Measurements from ENCODE around the gene USP50.
A peak's percentile ranks its signal among the peaks of the same experiment; 100 is the strongest.
"Not testable (repeated sequence)": the region's sequence is repeated elsewhere in the genome, so short reads cannot be mapped to it uniquely, and the experiment has no call there.

USP50 gene

DNA sequence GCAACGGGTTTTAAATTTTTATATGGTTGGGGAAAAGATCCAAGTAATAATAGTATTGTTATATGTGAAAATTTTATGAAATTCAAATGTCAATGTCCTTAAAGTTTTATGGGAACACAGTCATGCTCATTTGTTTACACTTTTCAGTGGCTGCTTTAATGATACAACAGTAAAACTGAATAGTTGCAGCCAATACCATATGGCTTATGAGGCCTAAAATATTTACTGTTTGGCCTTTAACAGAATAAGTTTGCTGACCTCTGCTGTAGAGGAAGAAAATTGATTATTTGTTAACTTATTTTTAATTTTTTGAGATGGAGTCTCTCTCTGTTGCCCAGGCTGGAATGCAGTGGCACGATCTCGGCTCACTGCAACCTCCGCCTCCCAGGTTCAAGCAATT lies 44.7 kb downstream of the USP50 start:
- DNase-seq, result no peak

DNA sequence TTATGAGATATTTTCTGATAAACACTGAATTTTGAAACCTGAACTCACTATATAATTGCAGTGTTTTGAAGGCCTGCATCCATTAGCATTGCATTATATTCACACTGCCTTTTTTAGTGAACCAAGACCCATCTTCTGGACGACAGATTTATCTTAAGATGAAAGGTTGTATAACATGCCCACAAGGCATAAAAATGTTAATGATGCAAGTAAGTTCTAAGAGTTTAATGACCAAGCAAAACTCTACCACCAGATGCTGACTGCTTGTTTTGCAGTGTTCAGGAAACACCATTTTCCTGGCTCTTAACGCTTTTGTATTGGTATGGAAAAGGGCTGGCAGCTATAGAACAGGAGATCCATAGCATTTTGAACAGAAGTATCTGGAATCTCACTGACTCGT lies 46.1 kb downstream of the USP50 start:
- no peak for DNase-seq

DNA sequence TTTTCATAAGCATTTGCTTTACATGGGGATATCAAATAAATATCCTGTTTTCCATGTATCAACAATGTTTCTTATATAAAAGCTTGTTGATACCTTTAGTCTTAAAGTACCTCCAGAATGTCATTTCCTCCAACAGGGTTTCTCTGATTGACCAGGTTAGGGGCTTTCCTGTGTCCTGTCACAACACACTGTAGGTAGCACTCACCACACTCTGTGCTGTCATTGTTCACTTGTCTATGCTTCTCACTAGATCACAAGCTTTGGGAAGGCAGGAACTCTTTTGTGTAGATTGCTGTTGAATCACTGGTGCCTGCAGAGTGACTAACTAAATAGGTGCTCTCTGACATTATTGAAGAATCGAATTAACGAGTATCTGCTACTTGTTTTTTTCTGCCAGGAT lies 49.8 kb downstream of the USP50 start:
- no peak for DNase-seq

DNA sequence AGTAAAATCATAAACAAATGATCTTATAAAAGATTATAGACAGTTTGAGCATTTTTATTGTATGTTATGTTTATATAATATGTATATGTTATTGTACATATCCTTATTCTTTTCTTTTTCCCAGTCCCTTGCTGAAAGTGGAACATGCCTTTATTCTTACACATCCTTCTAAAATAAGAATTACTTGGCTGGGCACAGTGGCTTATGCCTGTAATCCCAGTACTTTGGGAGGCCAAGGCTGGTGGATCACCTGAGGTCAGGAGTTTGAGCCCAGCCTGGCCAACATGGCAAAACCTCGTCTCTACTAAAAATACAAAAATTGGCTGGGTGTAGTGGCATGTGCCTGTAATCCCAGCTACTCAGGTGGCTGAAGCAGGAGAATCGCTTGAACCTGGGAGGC lies 51.9 kb downstream of the USP50 start:
- DNase-seq, result not testable (repeated sequence)

DNA sequence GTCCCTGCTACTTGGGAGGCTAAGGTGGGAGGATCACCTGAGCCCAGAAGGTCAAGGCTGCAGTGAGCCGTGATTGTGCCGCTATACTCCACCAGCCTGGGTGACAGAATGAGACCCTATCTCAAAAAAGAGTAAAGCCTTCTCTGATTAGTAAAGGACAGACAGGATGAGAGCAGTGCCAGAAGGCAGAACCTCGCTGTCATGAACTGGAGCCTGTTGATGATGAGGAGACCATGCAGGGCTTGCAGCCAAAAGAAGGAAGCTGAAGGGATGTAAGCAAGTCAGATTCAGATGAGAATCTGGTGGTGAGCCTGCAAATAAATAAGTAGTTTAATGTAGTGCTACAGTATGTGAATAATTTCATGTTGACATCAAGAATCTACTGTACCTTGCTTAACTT lies 52.8 kb downstream of the USP50 start:
- DNase-seq, result no peak

DNA sequence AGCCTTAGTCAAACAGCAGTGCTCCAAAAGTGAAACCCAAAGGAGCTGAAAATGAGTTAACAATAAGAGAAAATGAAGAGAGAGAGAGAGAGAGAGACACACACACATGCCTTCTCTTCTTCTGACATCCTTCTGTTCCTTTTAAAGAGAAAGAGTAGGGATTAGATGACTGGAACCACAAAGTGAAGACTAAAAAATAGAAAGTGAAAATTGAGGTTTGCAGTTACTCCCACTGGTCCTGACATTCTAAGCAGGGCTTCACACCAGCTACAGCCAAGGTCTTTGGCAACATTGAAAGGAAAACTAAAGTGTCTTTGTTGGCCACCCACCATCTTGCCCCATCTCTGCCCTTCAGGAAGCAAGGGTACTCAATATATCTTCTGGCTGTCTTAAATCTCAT lies 59.2 kb downstream of the USP50 start:
- no peak for DNase-seq

DNA sequence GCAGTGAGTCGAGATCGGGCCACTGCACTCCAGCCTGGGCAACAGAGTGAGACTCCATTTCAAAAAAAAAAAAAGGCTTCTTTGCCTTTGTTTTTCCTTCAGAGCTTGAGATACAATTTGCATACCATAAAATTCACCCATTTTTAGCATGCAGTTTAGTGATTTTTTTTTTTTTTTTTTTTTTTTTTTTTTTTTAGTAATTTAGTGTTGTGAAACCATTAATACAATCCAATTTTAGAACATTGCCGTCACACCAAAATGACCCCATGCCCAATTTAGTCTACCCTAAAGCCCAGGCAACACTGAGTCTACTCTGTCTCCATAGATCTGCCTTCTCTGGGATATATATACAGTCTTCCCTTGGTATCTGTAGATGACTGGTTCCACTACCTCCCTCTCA lies 61.1 kb downstream of the USP50 start:
- no peak for DNase-seq

DNA sequence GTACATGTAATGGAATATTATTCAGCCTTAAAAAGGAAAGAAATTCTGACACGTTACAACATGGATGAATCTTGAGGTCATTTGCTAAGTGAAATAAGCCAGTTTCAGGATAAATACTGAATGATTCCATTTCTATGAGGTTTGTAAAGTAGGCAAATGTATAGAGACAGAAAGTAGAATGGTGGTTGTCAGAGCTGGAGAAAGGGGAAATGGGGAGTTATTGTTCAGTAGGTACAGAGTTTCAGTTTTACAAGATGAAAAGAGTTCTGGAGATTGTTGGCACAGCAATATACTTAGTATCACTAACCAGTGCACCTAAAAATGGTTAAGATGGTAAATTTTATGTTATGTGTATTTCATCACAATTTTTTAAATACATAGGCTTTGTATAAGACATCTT lies 61.7 kb downstream of the USP50 start:
- DNase-seq, result no peak

DNA sequence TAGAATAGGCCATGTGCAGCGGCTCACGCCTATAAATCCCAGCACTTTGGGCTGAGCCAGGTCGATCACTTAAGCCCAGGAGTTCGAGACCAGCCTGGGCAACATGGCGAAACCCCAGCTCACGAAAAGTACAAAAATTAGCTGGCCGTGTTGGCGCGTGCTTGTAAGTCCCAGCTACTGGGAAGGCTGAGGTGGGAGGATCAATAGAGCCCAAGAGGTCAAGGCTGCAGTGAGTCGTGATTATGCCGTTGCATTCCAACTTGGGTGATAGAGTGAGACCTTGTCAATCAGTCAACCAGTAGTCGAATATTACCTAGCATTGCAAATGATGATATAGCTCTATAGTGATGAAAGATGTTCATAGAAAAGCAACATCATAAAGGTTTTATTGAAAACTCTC lies 70.3 kb downstream of the USP50 start:
- DNase-seq, result no peak

DNA sequence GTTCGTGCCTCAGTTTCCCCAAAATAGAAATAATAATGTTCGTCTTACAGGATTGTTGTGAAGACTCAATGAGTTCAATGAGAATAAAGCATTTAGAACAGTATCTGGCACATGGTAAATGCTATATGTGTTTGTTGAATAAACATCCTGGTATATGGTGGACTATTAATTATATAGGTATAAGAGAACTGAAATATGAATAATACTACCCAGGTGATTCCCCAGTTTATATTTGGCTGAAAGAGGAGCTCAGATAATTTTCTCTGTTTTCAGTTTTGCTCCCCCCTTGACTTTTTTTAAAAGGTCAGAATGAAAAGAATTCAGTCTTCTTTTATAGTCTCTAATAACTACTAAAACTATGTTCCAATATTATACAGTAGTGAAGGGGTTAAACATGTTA lies 75.4 kb downstream of the USP50 start:
- DNase-seq, result no peak

DNA sequence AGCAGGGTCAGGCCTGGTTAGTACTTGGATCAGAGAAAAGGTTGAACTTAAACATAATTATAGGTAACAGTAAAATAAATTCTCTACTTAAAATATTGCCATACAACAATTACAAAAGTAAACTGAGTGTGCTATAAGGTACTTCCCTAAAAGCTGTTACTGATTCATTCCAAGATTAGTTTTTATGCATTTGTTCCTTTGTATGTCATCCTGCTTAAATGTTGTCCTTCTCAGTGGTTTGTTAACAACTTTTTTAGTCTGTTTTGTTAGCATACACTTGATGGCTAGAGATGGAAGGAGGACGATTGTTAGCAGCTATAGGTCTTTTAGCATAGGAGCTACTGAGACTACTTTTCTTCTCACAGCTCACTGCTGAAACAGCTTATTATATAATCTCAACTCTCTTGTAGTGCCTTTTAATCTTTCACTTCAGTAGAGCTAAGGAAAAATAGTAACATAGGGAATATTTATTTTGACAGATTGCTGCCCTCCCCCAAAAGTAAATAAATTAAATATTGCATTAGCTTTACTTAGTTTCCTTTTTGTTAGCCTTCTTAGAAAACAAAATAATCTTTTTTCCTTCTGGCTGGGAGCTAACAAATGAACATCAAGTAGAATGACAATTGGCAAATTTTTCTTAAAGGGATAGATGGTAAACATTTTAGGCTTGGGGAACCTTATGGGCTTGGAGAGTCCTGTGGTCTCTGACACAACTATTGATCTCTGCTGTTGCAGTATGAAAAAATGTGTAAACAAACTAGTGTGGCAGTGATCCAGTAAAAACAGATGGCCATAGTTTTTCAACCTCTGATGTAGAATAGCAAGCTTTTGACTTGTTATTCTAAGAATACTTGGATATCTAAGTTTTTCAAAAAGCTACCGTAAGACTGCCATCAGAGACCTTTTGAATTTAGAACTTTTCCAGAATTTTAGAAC lies 82.8 kb downstream of the USP50 start:
- DNase-seq, result peak; percentile 46

DNA sequence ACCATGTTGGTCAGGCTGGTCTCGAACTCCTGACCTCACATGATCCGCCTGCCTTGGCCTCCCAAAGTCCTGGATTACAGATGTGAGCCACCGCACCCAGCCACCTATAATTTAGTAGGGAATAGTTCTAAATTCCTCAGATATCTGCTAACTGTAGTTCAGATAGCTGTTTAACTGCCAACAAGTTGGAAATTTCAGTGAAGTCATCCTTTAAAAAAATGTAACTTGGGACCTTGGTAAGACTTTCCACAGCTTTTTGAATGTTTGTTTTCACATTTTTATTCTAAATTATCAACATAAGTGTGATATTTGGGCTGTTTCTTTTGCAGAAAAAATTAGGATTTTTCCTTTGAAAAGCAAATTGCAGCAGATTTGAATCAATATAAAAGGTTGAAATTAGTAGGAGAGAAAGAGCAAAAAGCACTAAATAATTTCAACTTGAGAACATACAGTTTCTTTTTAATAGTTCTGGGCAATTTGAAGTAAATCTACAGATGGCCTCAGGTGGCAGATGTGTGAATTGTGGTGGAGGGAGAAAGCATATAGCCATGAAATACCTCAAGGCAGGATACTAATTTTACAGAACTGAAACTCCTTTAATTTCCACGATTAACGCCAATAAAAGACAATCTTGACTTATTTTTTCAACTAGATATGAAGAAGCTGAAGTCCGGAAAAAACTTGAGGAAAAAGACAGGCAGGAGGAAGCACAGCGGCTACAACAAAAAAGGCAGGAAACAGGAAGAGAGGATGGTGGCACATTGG lies 87.9 kb downstream of the USP50 start:
- no peak for DNase-seq

DNA sequence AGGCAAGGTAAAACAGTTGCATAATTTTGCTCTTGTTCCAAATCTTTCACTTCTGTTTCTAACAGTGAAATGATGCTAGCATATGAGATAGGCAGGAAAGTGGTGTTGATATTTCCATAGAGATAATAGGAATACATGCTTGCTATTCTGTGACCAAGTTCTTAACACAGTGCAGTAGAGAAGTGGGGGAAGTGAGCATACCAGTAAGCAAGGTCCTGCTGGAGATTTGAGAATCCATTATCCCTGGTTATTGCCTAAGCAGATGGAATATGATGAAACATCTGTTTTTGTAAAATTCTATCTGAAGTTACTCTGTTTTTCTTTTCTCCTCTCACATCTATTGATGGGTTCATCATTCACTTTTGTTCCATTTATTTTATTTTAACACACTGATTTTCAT lies 93.5 kb downstream of the USP50 start:
- no peak for DNase-seq
